ENCODE measurements around the gene ACBD4. TPM values are rescaled to one million over a fixed set of nuclear protein-coding genes. Genes with fewer than 3 reads are reported as not detected.

Gene ACBD4
- total RNA-seq, 4 donors from 2014 or later: 2.2 to 3.2 (median 2.5) TPM

GRCh38 chr17:45114117-45114932 is 21.2 kb upstream of the ACBD4 start:
- peak overlapping the region in 3 of 4 donors; percentile 27 to 96 (median 93) for H3K27ac ChIP-seq
- DNase-seq (no peak), ATAC-seq (no peak)
- peaks cover 0 to 15% of the 10 kb centered on the region in 2 donors for H3K36me3 ChIP-seq
- intact Hi-C loops (cut with DNase I; ENCODE audit: low total_unique reads) (no loop called here), in situ Hi-C loops (cut with MboI; ENCODE audit: low sequenced_read_pairs in 4 of 4) (loop anchor here in 1 of 4 donors (25.0 kb wide), 1 partner anchor 202 kb away; the partner anchor contains the start of gene GFAP)
- no peak overlapping the region for H3K4me3 ChIP-seq
- TF ChIP-seq CTCF (IDR thresholded peaks at IDR 0.05 in 4 of 5, conservative IDR thresholded peaks at IDR 0.05 in 1 of 5): no peak
- TF ChIP-seq POLR2A (IDR thresholded peaks at IDR 0.05): no peak
- H3K9me3 ChIP-seq: no peaks in the 10 kb centered on the region
- no peaks in the 10 kb centered on the region for H3K27me3 ChIP-seq
- H3K4me1 ChIP-seq: peaks cover 35 to 38% of the 10 kb centered on the region in 2 donors

- H3K4me1 ChIP-seq: peaks cover 28 to 30% of the 10 kb centered on the region in 2 donors
- H3K4me3 ChIP-seq: no peak overlapping the region
- no peak overlapping the region for H3K27ac ChIP-seq
- H3K36me3 ChIP-seq: peaks cover 0 to 15% of the 10 kb centered on the region in 2 donors
- no peak for DNase-seq
- TF ChIP-seq POLR2A (IDR thresholded peaks at IDR 0.05): no peak
- TF ChIP-seq CTCF (IDR thresholded peaks at IDR 0.05 in 4 of 5, conservative IDR thresholded peaks at IDR 0.05 in 1 of 5): no peak
- H3K9me3 ChIP-seq: no peaks in the 10 kb centered on the region
- intact Hi-C loops (cut with DNase I; ENCODE audit: low total_unique reads) (no loop called here), in situ Hi-C loops (cut with MboI; ENCODE audit: low sequenced_read_pairs in 4 of 4) (loop anchor here in 1 of 4 donors (25.0 kb wide), 1 partner anchor 203 kb away; the partner anchor contains the start of gene GFAP)
- H3K27me3 ChIP-seq: no peaks in the 10 kb centered on the region
- ATAC-seq: no peak
These were observed 20.4 kb upstream of the ACBD4 start for GRCh38 chr17:45115015-45115625.

- DNase-seq: no peak
- intact Hi-C loops (cut with DNase I; ENCODE audit: low total_unique reads): no loop called here
- peaks cover 0 to 15% of the 10 kb centered on the region in 2 donors for H3K36me3 ChIP-seq
These were observed 19.6 kb upstream of the ACBD4 start for GRCh38 chr17:45115871-45116270.

GRCh38 chr17:45116434-45117016 is 19.0 kb upstream of the ACBD4 start:
- no peak overlapping the region for H3K4me3 ChIP-seq
- H3K4me1 ChIP-seq: peaks cover 16% of the 10 kb centered on the region in 2 donors
- peaks cover 0 to 15% of the 10 kb centered on the region in 2 donors for H3K36me3 ChIP-seq
- no peak for ATAC-seq
- no peaks in the 10 kb centered on the region for H3K27me3 ChIP-seq
- H3K27ac ChIP-seq: no peak overlapping the region
- no peak for DNase-seq
- H3K9me3 ChIP-seq: no peaks in the 10 kb centered on the region
- in situ Hi-C loops (cut with MboI; ENCODE audit: low sequenced_read_pairs in 4 of 4) (loop anchor here in 1 of 4 donors (25.0 kb wide), 1 partner anchor 204 kb away; the partner anchor contains the start of gene GFAP), intact Hi-C loops (cut with DNase I; ENCODE audit: low total_unique reads) (no loop called here)
- TF ChIP-seq CTCF (IDR thresholded peaks at IDR 0.05 in 4 of 5, conservative IDR thresholded peaks at IDR 0.05 in 1 of 5) (no peak), POLR2A (IDR thresholded peaks at IDR 0.05) (no peak)

More at GRCh38 chr17:45115871-45116270, 19.6 kb upstream of the ACBD4 start:
- ATAC-seq: no peak
- Histone ChIP-seq H3K27ac (no peak overlapping the region), H3K9me3 (no peaks in the 10 kb centered on the region), H3K4me1 (peaks cover 20 to 22% of the 10 kb centered on the region in 2 donors), H3K4me3 (no peak overlapping the region), H3K27me3 (no peaks in the 10 kb centered on the region)
- TF ChIP-seq POLR2A (IDR thresholded peaks at IDR 0.05) (no peak), CTCF (IDR thresholded peaks at IDR 0.05 in 4 of 5, conservative IDR thresholded peaks at IDR 0.05 in 1 of 5) (no peak)
- in situ Hi-C loops (cut with MboI; ENCODE audit: low sequenced_read_pairs in 4 of 4): loop anchor here in 1 of 4 donors (25.0 kb wide), 1 partner anchor 204 kb away; the partner anchor contains the start of gene GFAP

Data from gastrocnemius medialis (tissue), 4 donors.